ENCODE measurements around the gene TSPO2.

Gene TSPO2

GRCh38 chr6:41077536-41077935 lies 35.3 kb downstream of the TSPO2 start:
- no peak for DNase-seq

GRCh38 chr6:41078101-41078500 lies 35.8 kb downstream of the TSPO2 start:
- no peak for DNase-seq

GRCh38 chr6:41079080-41079479 lies 36.8 kb downstream of the TSPO2 start:
- no peak for DNase-seq

GRCh38 chr6:41080621-41081020 lies 38.4 kb downstream of the TSPO2 start:
- no peak for DNase-seq

GRCh38 chr6:41083072-41083471 lies 40.8 kb downstream of the TSPO2 start:
- no peak for DNase-seq

- DNase-seq: no peak
Observed at GRCh38 chr6:41085182-41085581, 42.9 kb downstream of the TSPO2 start.

GRCh38 chr6:41088451-41088850 lies 46.2 kb downstream of the TSPO2 start:
- no peak for DNase-seq

GRCh38 chr6:41090841-41091761 lies 48.8 kb downstream of the TSPO2 start:
- no peak for DNase-seq

- DNase-seq: no peak
Observed at GRCh38 chr6:41092421-41093140, 50.3 kb downstream of the TSPO2 start.

GRCh38 chr6:41093729-41094128 lies 51.5 kb downstream of the TSPO2 start:
- DNase-seq: no peak
